Transverse colon (tissue), 4 donors: ENCODE data around the gene HDC. TPM values are rescaled to one million over a fixed set of nuclear protein-coding genes. Genes with fewer than 3 reads are reported as not detected.

ENCODE experiments used
- DNase-seq: peaks from one replicate; pipeline ENCODE4 v3.0.0-alpha.2; 2019
- H3K27ac ChIP-seq, 4 donors: fragments of 200-600 bp; sonication (generic); 2 replicates each; pipeline ENCODE4 v1.5.1; 2016 to 2018; ENCODE audit warnings: inconsistent platforms in 4 of 4
- H3K27me3 ChIP-seq: fragments of 200-600 bp; sonication (generic); 2 replicates; pipeline ENCODE4 v1.5.1; 2017; ENCODE audit warnings: inconsistent platforms
- H3K36me3 ChIP-seq, 4 donors: fragments of 200-600 bp; sonication (generic); 2 replicates each; pipeline ENCODE4 v1.5.1; 2017 to 2019; ENCODE audit warnings: inconsistent platforms in 4 of 4
- H3K4me1 ChIP-seq, 4 donors: fragments of 200-600 bp; sonication (generic); 2 replicates each; pipeline ENCODE4 v1.5.1; 2017 to 2020; ENCODE audit warnings: inconsistent platforms in 4 of 4
- H3K4me3 ChIP-seq, 4 donors: fragments of 200-600 bp; sonication (generic); 1 replicate in 1 of 4; 2 replicates in 3 of 4; pipeline versions ENCODE4 v1.5.1 to v1.6.1; 2017 to 2019; ENCODE audit warnings: inconsistent platforms in 4 of 4
- H3K9me3 ChIP-seq, 2 donors: fragments of 200-600 bp; sonication (generic); 2 replicates each; pipeline ENCODE4 v1.5.1; 2017 to 2019; ENCODE audit warnings: inconsistent platforms in 2 of 2
- CTCF ChIP-seq, 5 experiments: fragments of 200-600 bp in 3 of 5; fragments of 450-650 bp in 2 of 5; sonication (generic) in 3 of 5; IDR thresholded peaks; 1 replicate in 2 of 5; 2 replicates in 3 of 5; pipeline ENCODE4 v1.5.1; 2016 to 2017; ENCODE audit warnings: antibody characterized with exemption in 5 of 5, inconsistent platforms in 3 of 5, mild to moderate bottlenecking in 2 of 5, moderate library complexity in 1 of 5
- EP300 ChIP-seq: sonication (generic); formaldehyde crosslinking; IDR thresholded peaks from one replicate; pipeline ENCODE4 v1.6.1; 2017; ENCODE audit warnings: antibody characterized with exemption, low read depth
- POLR2A ChIP-seq: fragments of 450-650 bp; IDR thresholded peaks from one replicate; pipeline ENCODE4 v1.6.1; 2016; ENCODE audit warnings: antibody characterized with exemption, mild to moderate bottlenecking, moderate library complexity
- POLR2AphosphoS5 ChIP-seq, 3 donors: sonication (generic); formaldehyde crosslinking; IDR thresholded peaks; one replicate each; pipeline ENCODE4 v1.6.1; 2016; ENCODE audit warnings: antibody characterized with exemption in 3 of 3
- WGBS, 2 donors: methylation state at CpG; one replicate each; pipeline ENCODE4 v1.1.5; 2018; ENCODE audit warnings: low coverage in 1 of 2; 5-methylcytosine and 5-hydroxymethylcytosine counted together
- in situ Hi-C, 4 donors: fragments of 200-750 bp; cut with MboI; loops; one replicate each; pipeline versions ENCODE4 v1.15.0 to v1.15.1; 2017; ENCODE audit warnings: low sequenced_read_pairs in 3 of 4, low pct_ligation_motif_present in 1 of 4, low pct_unique_long_range_greater_than_20kb in 1 of 4
- intact Hi-C: fragments of 100-400 bp; cut with DNase I; formaldehyde crosslinking; loops from one replicate; pipeline ENCODE4 v1.15.1; 2023; ENCODE audit warnings: low total_unique reads
- total RNA-seq, 4 donors: library from RNA; depleted of rRNA; stranded (reverse); fragments of >200 nt; gene quantifications; one replicate each; pipeline ENCODE4 v1.1.0, GENCODE V29; 2016

HDC gene
- total RNA-seq, result under 1 TPM in 2 of 4 donors, not detected in 2; 0.14 to 0.64 TPM

GRCh38 chr15:50265620-50266019 lies at the start of gene HDC:
Gene HDC (minus strand): TSS chr15:50265726. CDS start chr15:50265623, 103 bp downstream.
- no peak within 1 kb of the TSS for H3K27ac ChIP-seq
- no peak for DNase-seq
- no peaks in the 10 kb centered on the region for H3K9me3 ChIP-seq
- in situ Hi-C loops (no loop called here), intact Hi-C loops (no loop called here)
- no peaks in the 10 kb centered on the region for H3K27me3 ChIP-seq
- H3K4me3 ChIP-seq, result no peak within 1 kb of the TSS
- WGBS, 2 donors, result 84% methylated on average over 9 of the region's 9 CpGs; no CpG with 5 or more reads in 1 of the 2 donors
- TF ChIP-seq EP300 (no peak), CTCF (IDR thresholded peaks at IDR 0.05) (no peak), POLR2AphosphoS5 (IDR thresholded peaks at IDR 0.05) (no peak), POLR2A (no peak)
- H3K4me1 ChIP-seq, result no peaks in the 10 kb centered on the region
- no peaks in the 10 kb centered on the region for H3K36me3 ChIP-seq

GRCh38 chr15:50312636-50313035 lies 47.1 kb upstream of the HDC start:
- 61 to 77% methylated on average over 2 of the region's 2 CpGs for WGBS, 2 donors
- in situ Hi-C loops, result loop anchor here in 1 of 4 donors (10.0 kb wide), 1 partner anchor 138 kb away; no protein-coding TSS in a partner anchor
- Histone ChIP-seq H3K4me3 (no peak overlapping the region), H3K36me3 (peaks cover 0 to 7% (median 0%) of the 10 kb centered on the region in 4 donors), H3K27ac (no peak overlapping the region), H3K4me1 (peaks cover 0 to 8% (median 0%) of the 10 kb centered on the region in 4 donors), H3K27me3 (no peaks in the 10 kb centered on the region), H3K9me3 (peaks cover 0 to 4% of the 10 kb centered on the region in 2 donors)
- TF ChIP-seq EP300 (no peak), CTCF (IDR thresholded peaks at IDR 0.05) (no peak), POLR2A (no peak), POLR2AphosphoS5 (IDR thresholded peaks at IDR 0.05) (no peak)
- no peak for DNase-seq
- intact Hi-C loops, result no loop called here

- Histone ChIP-seq H3K9me3 (peaks cover 0 to 5% of the 10 kb centered on the region in 2 donors), H3K36me3 (peaks cover 0 to 8% (median under 1%) of the 10 kb centered on the region in 4 donors), H3K4me1 (no peaks in the 10 kb centered on the region), H3K27ac (no peak overlapping the region), H3K27me3 (no peaks in the 10 kb centered on the region), H3K4me3 (no peak overlapping the region)
- no peak for TF ChIP-seq EP300
- TF ChIP-seq POLR2AphosphoS5 (IDR thresholded peaks at IDR 0.05), result no peak
- no peak for TF ChIP-seq CTCF (IDR thresholded peaks at IDR 0.05)
- no peak for TF ChIP-seq POLR2A
- DNase-seq, result no peak
- in situ Hi-C loops, result no loop called here
- intact Hi-C loops, result no loop called here
Observed at GRCh38 chr15:50307799-50308198, 42.3 kb upstream of the HDC start.

- intact Hi-C loops (no loop called here), in situ Hi-C loops (no loop called here)
- Histone ChIP-seq H3K27me3 (no peaks in the 10 kb centered on the region), H3K4me3 (no peak overlapping the region), H3K27ac (no peak overlapping the region), H3K36me3 (peaks cover 0 to 21% (median 6%) of the 10 kb centered on the region in 4 donors), H3K9me3 (peaks cover 0 to 5% of the 10 kb centered on the region in 2 donors), H3K4me1 (no peaks in the 10 kb centered on the region)
- 80 to 88% methylated on average over 1 of the region's 1 CpG for WGBS, 2 donors
- DNase-seq, result no peak
- TF ChIP-seq POLR2A, result no peak
- no peak for TF ChIP-seq EP300
- TF ChIP-seq POLR2AphosphoS5 (IDR thresholded peaks at IDR 0.05), result no peak
- TF ChIP-seq CTCF (IDR thresholded peaks at IDR 0.05), result no peak
Observed at GRCh38 chr15:50304836-50305235, 39.3 kb upstream of the HDC start.
